ENCODE results near the gene KAT5.

GRCh38 chr11:65719871-65720210, 7.8 kb downstream of the KAT5 start:
- TF ChIP-seq CTCF (conservative IDR thresholded peaks at IDR 0.05 in 1 of 2, IDR thresholded peaks at IDR 0.05 in 1 of 2; ENCODE audit: extremely low read depth in 1 of 2, insufficient read depth in 1 of 2, low read depth in 1 of 2, low read length in 2 of 2) (peak in 1 of 2 donors; percentile 27), EZH2 (IDR thresholded peaks at IDR 0.05; ENCODE audit: borderline replicate concordance, low read length) (no peak)
